ENCODE measurements around the gene DZIP1.
"Not testable (repeated sequence)": the region's sequence is repeated elsewhere in the genome, so short reads cannot be mapped to it uniquely, and the experiment has no call there.

The DZIP1 gene

DNA sequence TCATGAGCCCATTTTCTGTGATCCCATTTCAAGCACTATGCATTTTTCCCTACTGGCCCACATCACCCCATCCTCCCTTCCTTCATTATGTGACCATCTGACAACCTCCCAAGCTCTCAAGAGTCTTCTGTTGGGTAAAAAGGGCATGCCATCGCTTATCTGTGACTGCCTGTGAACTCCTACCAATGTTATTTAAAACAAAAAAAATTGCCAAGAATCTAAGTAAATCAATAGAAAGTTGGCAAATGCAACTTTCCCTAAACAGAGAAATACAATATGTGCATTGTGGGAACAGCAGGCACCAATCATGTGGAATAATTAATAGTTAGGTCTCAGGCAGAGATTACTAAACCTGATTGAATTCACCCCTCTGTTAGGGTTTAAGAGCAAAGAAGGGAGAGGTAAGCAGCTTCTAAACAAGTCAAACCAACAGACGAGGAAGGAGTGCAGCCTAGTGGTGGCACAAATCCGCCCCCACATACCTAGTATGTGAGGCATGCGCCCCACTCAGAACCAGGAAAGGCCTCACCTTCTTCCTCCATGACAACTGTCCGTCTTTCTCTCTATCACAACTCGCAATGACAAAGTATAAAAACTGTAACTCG lies 29.8 kb downstream of the DZIP1 start:
- intact Hi-C loops (cut with DNase I) = no loop called here
- no peak for DNase-seq

DNA sequence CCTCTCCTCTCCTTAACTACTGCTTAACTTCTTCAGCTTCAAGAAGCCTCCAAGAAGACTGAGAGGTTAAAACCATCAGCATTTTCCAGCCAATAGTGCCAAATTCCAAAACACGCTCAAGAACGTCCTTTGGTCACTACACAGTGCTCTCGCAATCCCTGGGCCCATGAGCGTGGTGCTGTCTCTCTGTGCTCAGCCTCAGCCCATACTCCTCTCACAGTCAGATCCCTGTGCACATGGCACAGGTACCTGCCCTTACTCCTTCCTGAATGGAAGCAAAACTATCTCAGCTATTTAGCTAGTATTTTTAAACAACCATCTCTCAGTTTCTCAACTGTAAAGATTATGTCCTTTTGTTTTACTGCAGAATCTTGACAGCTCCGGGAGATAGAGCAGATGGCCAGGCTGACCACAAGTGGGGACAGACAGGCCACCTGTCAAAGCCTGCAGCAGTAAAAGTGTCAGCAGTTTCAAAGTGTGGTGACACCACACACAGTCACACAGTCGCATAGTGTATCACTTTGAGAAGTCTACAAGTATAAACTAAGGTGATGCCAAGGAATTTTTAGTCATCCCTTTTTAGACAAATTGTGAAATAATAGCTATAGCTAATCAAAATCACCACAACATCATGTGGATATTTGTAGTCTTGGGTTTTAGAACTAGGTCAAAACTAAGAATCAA lies 35.7 kb downstream of the DZIP1 start:
- no peak for DNase-seq
- intact Hi-C loops (cut with DNase I) = no loop called here

DNA sequence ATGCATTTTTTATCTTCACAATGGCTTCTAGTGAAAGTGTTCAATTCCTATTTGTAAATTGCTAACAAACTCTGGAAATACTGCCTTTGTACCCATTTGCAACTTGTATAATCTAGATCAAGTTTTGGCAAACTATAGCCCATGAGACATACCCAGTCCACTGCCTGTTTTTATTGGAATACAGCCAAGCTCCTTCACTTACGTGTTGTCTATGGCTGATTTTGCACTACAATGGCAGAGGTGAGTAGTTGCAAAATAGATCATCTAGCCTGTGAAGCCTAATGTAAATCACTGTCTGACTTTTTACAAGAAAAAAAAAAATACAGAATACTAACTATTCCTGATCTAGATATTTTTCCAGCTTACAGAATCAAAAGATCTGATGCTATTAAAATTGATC lies 37.1 kb downstream of the DZIP1 start:
- intact Hi-C loops (cut with DNase I) = no loop called here
- no peak for DNase-seq

DNA sequence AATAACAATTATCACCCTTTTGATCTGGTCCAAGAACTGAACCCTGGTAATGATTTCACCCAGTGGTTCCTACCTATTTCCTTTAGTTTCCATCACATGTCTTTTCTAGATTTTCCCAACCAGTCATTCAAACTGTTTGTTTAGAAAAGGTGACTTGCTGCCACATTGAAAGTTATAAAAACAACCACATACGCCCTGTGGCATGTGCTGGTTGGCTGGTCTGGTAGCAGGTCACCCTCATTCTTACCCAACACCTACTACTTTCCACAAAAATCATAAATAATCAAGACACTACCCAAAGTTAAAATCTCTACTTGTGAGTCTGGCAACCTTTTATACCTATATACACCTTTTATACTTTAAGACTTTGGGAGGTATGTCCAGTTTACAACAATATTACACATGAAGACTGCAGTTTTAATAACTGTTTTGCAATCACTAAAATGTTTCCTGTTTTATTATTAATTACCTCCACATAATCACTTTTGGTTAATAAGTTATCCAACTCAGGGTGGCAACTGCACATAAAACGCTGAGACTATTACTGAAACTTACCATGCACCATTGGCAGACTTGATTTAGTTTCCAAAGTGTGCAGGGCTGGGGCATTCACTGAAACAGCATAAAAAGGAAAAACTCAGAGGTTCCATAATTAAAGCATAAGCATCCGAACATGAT lies 38.9 kb downstream of the DZIP1 start:
- DNase-seq = no peak
- intact Hi-C loops (cut with DNase I) = no loop called here

- intact Hi-C loops (cut with DNase I) = no loop called here
- DNase-seq = no peak
Observed at GRCh38 chr13:95604556-95604915, 40.0 kb downstream of the DZIP1 start.

DNA sequence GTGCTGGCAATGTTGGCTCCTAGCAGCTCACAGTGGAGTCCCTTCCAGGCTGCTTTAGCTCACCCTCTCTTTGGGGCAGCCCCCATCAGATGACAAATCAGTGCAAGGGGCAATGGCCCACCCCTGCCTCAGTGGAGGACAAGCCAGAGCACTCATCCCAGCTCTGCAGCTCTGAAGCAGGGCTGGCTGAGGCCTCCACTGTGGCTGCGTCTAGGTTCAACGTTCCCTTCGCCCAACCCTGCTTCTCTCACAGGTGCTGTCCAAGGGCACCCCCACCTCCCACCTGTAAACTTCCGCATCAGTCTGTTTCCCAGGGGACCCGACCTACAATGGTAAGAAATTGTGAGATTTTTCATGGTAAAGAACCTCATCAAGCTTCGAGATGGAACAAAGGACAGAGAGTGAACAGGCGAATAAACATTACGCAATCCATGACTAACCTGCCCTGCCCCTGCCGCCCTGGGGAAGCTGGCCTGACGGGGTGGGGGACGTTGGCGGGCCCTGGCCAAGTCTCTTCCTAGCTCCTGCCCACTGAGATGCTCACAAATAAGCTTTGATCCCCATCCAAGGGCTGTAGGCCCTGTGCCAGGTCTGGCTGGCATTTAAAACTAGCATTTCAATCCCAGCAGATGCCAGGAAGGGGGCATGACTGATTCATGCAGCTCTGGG lies 40.5 kb downstream of the DZIP1 start:
- intact Hi-C loops (cut with DNase I) = no loop called here
- DNase-seq = peak in 22 of 42 donors; percentile 3 to 73 (median 23)

GRCh38 chr13:95601906-95602305 lies 42.6 kb downstream of the DZIP1 start:
- intact Hi-C loops (cut with DNase I) = no loop called here

GRCh38 chr13:95601216-95601615 lies 43.3 kb downstream of the DZIP1 start:
- intact Hi-C loops (cut with DNase I) = no loop called here

More at GRCh38 chr13:95601906-95602305, 42.6 kb downstream of the DZIP1 start:
- DNase-seq = no peak

GRCh38 chr13:95596701-95597100 lies 47.8 kb downstream of the DZIP1 start:
- intact Hi-C loops (cut with DNase I) = no loop called here
- no peak for DNase-seq

More at GRCh38 chr13:95601216-95601615, 43.3 kb downstream of the DZIP1 start:
- DNase-seq = no peak

DNA sequence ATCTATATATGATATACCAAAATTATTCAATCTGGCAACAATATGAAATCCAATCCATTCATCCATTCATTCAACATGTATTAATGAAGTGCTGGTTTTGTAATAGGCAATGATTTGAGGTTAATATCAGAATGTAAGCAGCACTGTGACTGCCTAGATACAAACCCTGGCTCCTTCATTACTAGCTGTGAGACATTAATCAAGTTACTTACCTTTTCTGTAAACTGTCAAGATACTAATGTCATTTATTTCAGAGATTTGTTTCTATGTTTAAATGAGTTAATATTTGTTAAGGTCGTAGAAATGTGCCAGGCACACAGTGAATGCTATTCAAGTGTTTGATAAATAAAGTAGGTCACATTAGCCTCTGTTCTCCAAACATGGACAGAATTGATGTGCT lies 51.0 kb downstream of the DZIP1 start:
- DNase-seq = no peak
- intact Hi-C loops (cut with DNase I) = no loop called here

GRCh38 chr13:95588721-95589120 lies 55.8 kb downstream of the DZIP1 start:
- DNase-seq = no peak
- intact Hi-C loops (cut with DNase I) = no loop called here

DNA sequence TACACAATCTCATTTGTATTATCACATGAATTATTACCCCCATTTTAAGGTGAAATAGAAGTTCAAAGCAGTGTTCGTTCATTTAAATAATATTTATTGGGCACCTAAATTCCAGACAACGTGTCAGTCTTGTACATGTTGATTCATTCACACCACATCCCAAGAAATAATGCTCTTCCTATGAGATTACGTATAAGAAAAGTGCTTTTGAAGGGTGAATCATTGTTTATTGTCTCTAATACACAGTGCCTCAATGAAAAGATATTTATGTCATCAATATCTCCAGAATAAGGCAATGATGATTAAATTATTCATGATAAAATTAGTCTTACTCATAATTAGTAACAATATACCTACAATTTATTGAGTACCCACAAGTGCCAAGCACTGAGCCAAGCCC lies 56.4 kb downstream of the DZIP1 start:
- intact Hi-C loops (cut with DNase I) = no loop called here
- DNase-seq = no peak

- intact Hi-C loops (cut with DNase I) = no loop called here
- DNase-seq = no peak
Observed at GRCh38 chr13:95585867-95586266, 58.6 kb downstream of the DZIP1 start.

DNA sequence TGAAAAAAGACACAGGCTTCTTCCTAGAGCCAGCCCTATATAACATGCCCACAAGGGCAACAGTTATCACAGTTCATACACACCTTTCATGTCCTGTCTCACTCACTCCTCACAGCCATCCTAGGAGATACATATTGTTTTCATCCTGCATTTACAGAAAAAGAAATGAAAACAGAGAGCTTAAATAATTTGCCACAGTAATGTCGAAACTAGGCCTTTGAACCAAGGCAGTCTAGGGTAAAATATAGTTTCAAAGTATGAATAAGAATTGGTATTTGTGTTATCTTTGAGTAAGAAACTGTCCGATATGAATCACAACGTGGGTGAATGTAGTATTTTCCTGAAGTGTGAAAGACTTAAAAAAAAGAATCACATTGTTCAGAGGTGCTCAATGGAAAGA lies 65.2 kb downstream of the DZIP1 start:
- DNase-seq = no peak
- intact Hi-C loops (cut with DNase I) = no loop called here

DNA sequence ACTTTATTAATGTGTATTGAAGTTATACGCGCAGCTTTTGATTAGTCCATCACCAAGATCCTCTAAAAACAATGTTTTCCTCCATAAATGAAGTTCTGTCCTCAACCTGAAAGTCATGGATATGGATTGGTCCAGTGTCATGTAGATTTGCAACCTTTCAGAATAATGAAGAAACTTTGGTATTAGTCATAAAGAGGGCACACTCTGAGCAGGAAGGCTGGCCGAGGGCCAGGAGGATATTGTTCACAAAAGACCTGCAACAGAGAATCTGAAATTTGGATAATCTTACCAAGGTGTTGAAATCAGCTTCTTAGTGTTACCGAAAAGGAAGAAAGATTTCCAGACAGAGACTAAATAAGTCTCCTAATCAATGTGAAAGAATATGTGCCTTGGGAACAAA lies 71.3 kb downstream of the DZIP1 start:
- intact Hi-C loops (cut with DNase I) = no loop called here
- DNase-seq = no peak

GRCh38 chr13:95571941-95572340 lies 72.6 kb downstream of the DZIP1 start:
- intact Hi-C loops (cut with DNase I) = no loop called here
- DNase-seq = no peak

- intact Hi-C loops (cut with DNase I) = no loop called here
- no peak for DNase-seq
Observed at GRCh38 chr13:95570016-95570415, 74.5 kb downstream of the DZIP1 start.

DNA sequence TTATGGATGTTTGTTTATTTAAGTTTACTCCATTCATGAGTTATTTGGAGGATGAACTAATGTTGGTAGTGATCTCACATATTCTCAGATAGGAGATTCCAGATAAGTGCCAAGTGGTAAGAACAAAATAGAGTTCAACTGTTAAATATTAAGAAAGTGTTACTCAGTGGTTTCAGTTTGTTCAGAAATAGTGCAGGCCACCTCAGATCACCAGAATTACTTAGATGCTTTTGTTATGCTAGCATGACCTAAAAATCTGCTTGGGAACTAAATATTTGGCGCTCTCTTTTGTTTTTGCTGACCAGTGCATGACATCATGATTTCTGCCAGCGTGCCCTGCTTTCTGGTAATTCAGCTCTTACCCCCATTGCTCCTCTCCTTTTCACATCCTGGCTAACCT lies 76.4 kb downstream of the DZIP1 start:
- intact Hi-C loops (cut with DNase I) = no loop called here
- no peak for DNase-seq

DNA sequence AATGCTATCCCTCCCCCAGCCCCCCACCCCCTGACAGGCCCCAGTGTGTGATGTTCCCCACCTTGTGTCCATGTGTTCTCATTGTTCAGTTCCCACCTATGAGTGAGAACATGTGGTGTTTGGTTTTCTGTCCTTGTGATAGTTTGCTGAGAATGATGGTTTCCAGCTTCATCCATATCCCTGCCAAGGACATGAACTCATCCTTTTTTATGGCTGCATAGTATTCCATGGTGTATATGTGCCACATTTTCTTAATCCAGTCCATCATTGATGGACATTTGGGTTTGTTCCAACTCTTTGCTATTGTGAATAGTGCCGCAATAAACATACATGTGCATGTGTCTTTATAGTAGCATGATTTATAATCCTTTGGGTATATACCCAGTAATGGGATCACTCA lies 78.7 kb downstream of the DZIP1 start:
- DNase-seq; intact Hi-C loops (cut with DNase I): not testable (repeated sequence)

DNA sequence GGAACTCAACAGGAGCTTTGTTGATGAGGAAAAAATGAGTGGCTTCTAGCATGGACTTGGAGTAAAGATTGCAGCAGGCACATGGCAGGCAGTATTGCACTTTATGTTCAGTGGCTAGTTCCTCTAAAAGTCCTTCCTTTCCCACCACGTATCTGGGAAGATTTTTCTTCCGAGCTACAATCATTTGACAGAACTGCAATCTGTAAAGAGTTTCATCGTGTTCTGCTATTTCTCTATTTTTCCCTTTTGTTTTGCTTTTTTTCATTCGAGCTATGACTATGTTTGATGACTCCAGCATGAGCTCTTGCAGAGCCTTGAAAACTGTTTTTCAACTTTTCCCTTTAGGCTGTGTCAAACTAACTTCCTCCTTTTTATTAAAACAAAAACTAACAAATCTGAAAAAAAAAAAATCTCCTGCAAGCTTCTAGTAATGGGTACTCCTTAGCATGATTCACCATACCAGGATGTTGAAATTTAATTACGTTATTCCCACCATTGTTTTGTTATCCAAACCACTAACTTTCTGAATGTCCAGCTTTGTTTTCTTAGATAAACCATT lies 79.7 kb downstream of the DZIP1 start:
- intact Hi-C loops (cut with DNase I) = no loop called here
- no peak for DNase-seq

Measured in head of caudate nucleus (tissue), 42 donors.